ENCODE data around the gene GSC2. TPM values are rescaled to one million over a fixed set of nuclear protein-coding genes. Genes with fewer than 3 reads are reported as not detected.

GSC2 gene
- total and polyA plus RNA-seq, 9 of the 15 experiments (the other 6 are each of a cell fraction or from before 2014, with no cell fraction given) = not detected

DNA sequence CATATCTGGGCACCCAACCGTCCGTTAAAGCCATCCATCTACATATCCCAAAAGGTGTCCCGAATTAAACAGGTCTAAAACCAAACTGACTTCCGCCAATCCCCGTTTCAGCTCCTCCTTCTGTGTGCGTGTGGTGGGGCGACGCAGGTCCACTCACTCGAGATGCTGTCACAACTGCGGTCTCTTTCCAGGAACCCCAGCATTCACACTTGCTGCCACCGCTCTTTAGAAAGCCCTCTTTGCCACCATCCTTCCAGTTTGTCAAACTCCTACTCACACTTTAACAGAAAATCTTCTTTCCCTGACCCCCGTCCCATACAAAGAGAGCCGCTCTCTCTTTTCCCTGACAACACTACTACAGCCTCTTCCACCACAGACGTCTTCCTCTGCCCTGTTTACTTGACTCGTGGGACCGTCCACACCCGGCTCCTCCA, 6.1 kb downstream of the GSC2 start (continued):
- TF ChIP-seq CHAMP1 (IDR thresholded peaks at IDR 0.05) (no peak), MAFG (tag; conservative IDR thresholded peaks at IDR 0.05) (no peak), ETS2 (tag; IDR thresholded peaks at IDR 0.05; ENCODE audit: borderline replicate concordance, poor library complexity, severe bottlenecking) (no peak), AFF1 (IDR thresholded peaks at IDR 0.05; ENCODE audit: low read depth in 1 of 2, partially characterized antibody in 2 of 2) (peak in 1 of 2 experiments; percentile 11), MTA1 (IDR thresholded peaks at IDR 0.05; ENCODE audit: borderline replicate concordance) (no peak), ARID3B (CRISPR knock-in tag; IDR thresholded peaks at IDR 0.05; ENCODE audit: borderline replicate concordance) (no peak), PTRF (tag; IDR thresholded peaks at IDR 0.05) (no peak), ARID1B (IDR thresholded peaks at IDR 0.05) (no peak; the same call in 1 of the 2 replicates), ZNF707 (CRISPR knock-in tag; conservative IDR thresholded peaks at IDR 0.05) (0 out of 2 replicates have a peak, but pooled peaks have one; percentile 15), SMAD4 (CRISPR knock-in tag; conservative IDR thresholded peaks at IDR 0.05) (no peak), TAF1 (IDR thresholded peaks at IDR 0.05; ENCODE audit: control insufficient read depth, extremely low read depth, insufficient read depth, low read length, severe bottlenecking) (no peak), MTA2 (IDR thresholded peaks at IDR 0.05; ENCODE audit: low read depth) (peak; percentile 12; the same call in 1 of the 2 replicates), ZNF395 (CRISPR knock-in tag; IDR thresholded peaks at IDR 0.05) (no peak), RNF2 (IDR thresholded peaks at IDR 0.05) (no peak), TRIM28 (IDR thresholded peaks at IDR 0.05) (peak; percentile 39; the same call in 1 of the 2 replicates), ZNF77 (CRISPR knock-in tag; IDR thresholded peaks at IDR 0.05) (no peak), TCF3 (CRISPR knock-in tag; IDR thresholded peaks at IDR 0.05) (no peak), ZNF239 (CRISPR knock-in tag; IDR thresholded peaks at IDR 0.05) (no peak), HMG20A (CRISPR knock-in tag; conservative IDR thresholded peaks at IDR 0.05) (no peak), XRCC4 (IDR thresholded peaks at IDR 0.05; ENCODE audit: extremely low read depth, insufficient read depth, insufficient read length) (no peak), ZNF347 (CRISPR knock-in tag; IDR thresholded peaks at IDR 0.05; ENCODE audit: low read depth) (no peak)

All from K562 (cell line).